Tibial nerve (tissue), 4 donors: ENCODE measurements around the gene BCL2.

Experiments used
- CTCF ChIP-seq, 5 experiments: fragments of 200-600 bp in 3 of 5; fragments of 450-650 bp in 2 of 5; sonication (generic) in 3 of 5; IDR thresholded peaks; one replicate each; pipeline ENCODE4 v1.5.1; 2016 to 2019; ENCODE audit warnings: antibody characterized with exemption in 5 of 5, mild to moderate bottlenecking in 3 of 5, moderate library complexity in 2 of 5
- EP300 ChIP-seq, 2 donors: sonication (generic); formaldehyde crosslinking; IDR thresholded peaks; one replicate each; pipeline ENCODE4 v1.6.1; 2017; ENCODE audit warnings: antibody characterized with exemption in 2 of 2, mild to moderate bottlenecking in 1 of 2
- POLR2A ChIP-seq, 2 donors: fragments of 450-650 bp; IDR thresholded peaks; one replicate each; pipeline ENCODE4 v1.6.1; 2017; ENCODE audit warnings: antibody characterized with exemption in 2 of 2, mild to moderate bottlenecking in 2 of 2, moderate library complexity in 2 of 2

GRCh38 chr18:63143330-63143771 is 176.2 kb downstream of the BCL2 start:
- TF ChIP-seq CTCF (IDR thresholded peaks at IDR 0.05) = no peak
- no peak for TF ChIP-seq EP300 (IDR thresholded peaks at IDR 0.05)
- no peak for TF ChIP-seq POLR2A (IDR thresholded peaks at IDR 0.05)
